Measurements from ENCODE around the gene C17orf113.
A peak's percentile ranks its signal among the peaks of the same experiment; 100 is the strongest.

The C17orf113 gene

GRCh38 chr17:42072323-42073187, 22.2 kb upstream of the C17orf113 start:
- no peak for DNase-seq

GRCh38 chr17:42071810-42072209, 21.4 kb upstream of the C17orf113 start:
- no peak for DNase-seq

GRCh38 chr17:42068979-42069378, 18.6 kb upstream of the C17orf113 start:
- no peak for DNase-seq

GRCh38 chr17:42067371-42068091, 17.1 kb upstream of the C17orf113 start:
- DNase-seq, result peak; percentile 74

- no peak for DNase-seq
Measured at GRCh38 chr17:42065201-42065600, 14.8 kb upstream of the C17orf113 start.

GRCh38 chr17:42062681-42063080, 12.3 kb upstream of the C17orf113 start:
- no peak for DNase-seq

- no peak for DNase-seq
Measured at GRCh38 chr17:42061646-42062487, 11.5 kb upstream of the C17orf113 start.

- DNase-seq, result no peak
Measured at GRCh38 chr17:42060231-42060630, 9.8 kb upstream of the C17orf113 start.

- DNase-seq, result no peak
Measured at GRCh38 chr17:42059815-42060214, 9.4 kb upstream of the C17orf113 start.

- DNase-seq, result no peak
Measured at GRCh38 chr17:42058063-42058462, 7.7 kb upstream of the C17orf113 start.

- DNase-seq, result no peak
Measured at GRCh38 chr17:42056635-42057034, 6.2 kb upstream of the C17orf113 start.

- DNase-seq, result no peak
Measured at GRCh38 chr17:42055496-42055895, 5.1 kb upstream of the C17orf113 start.

- no peak for DNase-seq
Measured at GRCh38 chr17:42055027-42055426, 4.6 kb upstream of the C17orf113 start.

GRCh38 chr17:42053731-42054500, 3.5 kb upstream of the C17orf113 start:
- DNase-seq, result no peak

- DNase-seq, result no peak
Measured at GRCh38 chr17:42052346-42052877, 2.0 kb upstream of the C17orf113 start.

GRCh38 chr17:42051645-42052044, 1.2 kb upstream of the C17orf113 start:
- DNase-seq, result no peak

GRCh38 chr17:42051013-42051400, 606 bp upstream of the C17orf113 start:
- no peak for DNase-seq

GRCh38 chr17:42049834-42050392, 488 bp downstream of the C17orf113 start:
- DNase-seq, result no peak

- no peak for DNase-seq
Measured at GRCh38 chr17:42047343-42047742, 3.1 kb downstream of the C17orf113 start.

GRCh38 chr17:42045719-42046118, 4.7 kb downstream of the C17orf113 start:
- no peak for DNase-seq

- no peak for DNase-seq
Measured at GRCh38 chr17:42042598-42043319, 7.6 kb downstream of the C17orf113 start.

All from activated naive CD4-positive, alpha-beta T cell treated with anti-CD3 and anti-CD28 coated beads, Interleukin-2, amount 50 U/mL, for 16 hours (primary cell).